Measurements from ENCODE around the gene KCNMA1. TPM values are rescaled to one million over a fixed set of nuclear protein-coding genes. Genes with fewer than 3 reads are reported as not detected.

The KCNMA1 gene
- total and polyA plus RNA-seq, 3 donors from 2014 or later, result 13.6 to 36.1 (median 24.7) TPM

DNA sequence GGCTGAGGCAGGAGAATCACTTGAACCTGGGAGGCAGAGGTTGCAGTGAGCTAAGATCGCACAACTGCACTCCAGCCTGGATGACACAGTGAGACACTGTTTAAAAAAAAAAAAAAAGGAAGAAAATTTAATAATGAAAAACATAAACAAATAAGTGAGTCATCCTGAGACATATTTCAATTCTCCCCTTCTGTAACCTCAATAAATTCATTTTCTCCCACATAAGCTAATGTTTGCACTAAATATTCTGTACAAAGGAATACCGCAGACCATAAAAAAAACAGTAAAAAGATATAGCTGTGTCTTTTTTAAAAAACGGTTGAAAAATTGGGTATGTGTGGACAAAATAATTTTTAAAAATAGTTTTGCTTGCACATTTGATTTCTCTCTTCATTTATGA is 654.0 kb downstream of the KCNMA1 start:
- WGBS, 2 donors, result 89 to 90% methylated on average over 3 of the region's 3 CpGs

DNA sequence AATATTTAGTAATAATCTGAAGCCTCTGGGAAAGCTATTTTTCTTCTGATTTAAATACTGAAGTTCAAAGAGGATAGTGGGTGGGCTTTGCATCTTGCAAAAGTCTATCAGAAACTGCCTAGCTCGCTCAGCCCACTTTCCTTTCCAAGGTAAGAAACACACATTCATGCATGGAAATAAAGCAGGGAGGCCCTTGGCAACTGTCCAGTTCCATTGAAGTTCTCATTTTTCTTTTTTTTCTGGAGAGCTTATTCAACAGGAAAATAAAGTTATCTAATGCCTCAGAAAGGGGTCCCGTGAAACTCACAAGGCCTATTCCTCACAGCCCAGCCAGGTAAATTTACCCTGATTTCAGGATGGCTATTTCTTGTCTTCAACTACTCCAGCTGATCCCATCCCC is 654.9 kb downstream of the KCNMA1 start:
- TF ChIP-seq POLR2A (IDR thresholded peaks at IDR 0.05), result no peak
- TF ChIP-seq, protein P1, sequence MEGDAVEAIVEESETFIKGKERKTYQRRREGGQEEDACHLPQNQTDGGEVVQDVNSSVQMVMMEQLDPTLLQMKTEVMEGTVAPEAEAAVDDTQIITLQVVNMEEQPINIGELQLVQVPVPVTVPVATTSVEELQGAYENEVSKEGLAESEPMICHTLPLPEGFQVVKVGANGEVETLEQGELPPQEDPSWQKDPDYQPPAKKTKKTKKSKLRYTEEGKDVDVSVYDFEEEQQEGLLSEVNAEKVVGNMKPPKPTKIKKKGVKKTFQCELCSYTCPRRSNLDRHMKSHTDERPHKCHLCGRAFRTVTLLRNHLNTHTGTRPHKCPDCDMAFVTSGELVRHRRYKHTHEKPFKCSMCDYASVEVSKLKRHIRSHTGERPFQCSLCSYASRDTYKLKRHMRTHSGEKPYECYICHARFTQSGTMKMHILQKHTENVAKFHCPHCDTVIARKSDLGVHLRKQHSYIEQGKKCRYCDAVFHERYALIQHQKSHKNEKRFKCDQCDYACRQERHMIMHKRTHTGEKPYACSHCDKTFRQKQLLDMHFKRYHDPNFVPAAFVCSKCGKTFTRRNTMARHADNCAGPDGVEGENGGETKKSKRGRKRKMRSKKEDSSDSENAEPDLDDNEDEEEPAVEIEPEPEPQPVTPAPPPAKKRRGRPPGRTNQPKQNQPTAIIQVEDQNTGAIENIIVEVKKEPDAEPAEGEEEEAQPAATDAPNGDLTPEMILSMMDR (IDR thresholded peaks at IDR 0.05), result no peak
- 80 to 85% methylated on average over 2 of the region's 2 CpGs for WGBS, 2 donors
- Histone ChIP-seq H3K27me3 (no peaks in the 10 kb centered on the region), H3K4me3 (no peak overlapping the region), H3K4me1 (no peaks in the 10 kb centered on the region), H3K9me3 (no peaks in the 10 kb centered on the region), H3K36me3 (ENCODE audit: low read depth, missing control alignments) (no peaks in the 10 kb centered on the region), H3K27ac (no peak overlapping the region)
- intact Hi-C loops (cut with DNase I; ENCODE audit: low total_unique reads), result no loop called here
- no peak for DNase-seq

More for the DNA sequence above, 654.0 kb downstream of the KCNMA1 start:
- no peaks in the 10 kb centered on the region for H3K27me3 ChIP-seq
- no peaks in the 10 kb centered on the region for H3K9me3 ChIP-seq
- H3K36me3 ChIP-seq (ENCODE audit: low read depth, missing control alignments), result no peaks in the 10 kb centered on the region
- H3K27ac ChIP-seq, result no peak overlapping the region
- intact Hi-C loops (cut with DNase I; ENCODE audit: low total_unique reads), result no loop called here
- DNase-seq, result no peak
- no peak for TF ChIP-seq POLR2A (IDR thresholded peaks at IDR 0.05)
- TF ChIP-seq, protein P1 (IDR thresholded peaks at IDR 0.05), result no peak
- H3K4me1 ChIP-seq, result no peaks in the 10 kb centered on the region
- no peak overlapping the region for H3K4me3 ChIP-seq

- intact Hi-C loops (cut with DNase I; ENCODE audit: low total_unique reads), result no loop called here
- no peak for TF ChIP-seq POLR2A (IDR thresholded peaks at IDR 0.05)
- TF ChIP-seq, protein P1 (IDR thresholded peaks at IDR 0.05), result no peak
- Histone ChIP-seq H3K27ac (no peak overlapping the region), H3K4me3 (no peak overlapping the region), H3K27me3 (no peaks in the 10 kb centered on the region), H3K4me1 (no peaks in the 10 kb centered on the region), H3K9me3 (no peaks in the 10 kb centered on the region), H3K36me3 (ENCODE audit: low read depth, missing control alignments) (no peaks in the 10 kb centered on the region)
- WGBS, 2 donors, result 90 to 91% methylated on average over 7 of the region's 7 CpGs
- no peak for DNase-seq
Observed at GRCh38 chr10:76981251-76981650, 656.4 kb downstream of the KCNMA1 start.

DNA sequence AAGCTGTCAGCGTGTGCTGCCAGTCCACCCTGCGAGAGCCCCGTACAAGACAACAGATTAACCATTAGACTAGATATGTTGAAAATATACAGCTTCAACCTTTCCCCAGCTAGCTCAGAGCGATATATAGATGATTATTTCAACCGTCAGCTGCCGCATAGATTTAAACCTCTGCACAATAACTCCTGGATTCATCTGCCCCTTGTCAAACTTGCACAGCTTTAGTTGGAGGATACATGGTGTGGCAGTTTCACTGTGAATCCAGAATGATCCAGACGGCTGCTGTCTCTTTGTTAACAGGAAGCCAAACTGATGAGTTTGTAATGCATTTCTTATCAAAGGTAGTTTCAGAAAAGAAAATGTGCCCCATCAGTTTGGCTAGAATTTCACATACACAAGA is 659.7 kb downstream of the KCNMA1 start:
- Histone ChIP-seq H3K9me3 (no peaks in the 10 kb centered on the region), H3K27me3 (no peaks in the 10 kb centered on the region), H3K27ac (no peak overlapping the region), H3K36me3 (ENCODE audit: low read depth, missing control alignments) (no peaks in the 10 kb centered on the region), H3K4me1 (no peaks in the 10 kb centered on the region), H3K4me3 (no peak overlapping the region)
- no peak for DNase-seq
- TF ChIP-seq POLR2A (IDR thresholded peaks at IDR 0.05), result no peak
- TF ChIP-seq, protein P1 (IDR thresholded peaks at IDR 0.05), result no peak
- WGBS, 2 donors, result 87 to 96% methylated on average over 7 of the region's 7 CpGs
- intact Hi-C loops (cut with DNase I; ENCODE audit: low total_unique reads), result no loop called here

GRCh38 chr10:76977046-76977445 is 660.6 kb downstream of the KCNMA1 start:
- DNase-seq, result no peak
- Histone ChIP-seq H3K36me3 (ENCODE audit: low read depth, missing control alignments) (no peaks in the 10 kb centered on the region), H3K4me1 (no peaks in the 10 kb centered on the region), H3K4me3 (no peak overlapping the region), H3K27me3 (no peaks in the 10 kb centered on the region), H3K27ac (no peak overlapping the region), H3K9me3 (no peaks in the 10 kb centered on the region)
- TF ChIP-seq, protein P1 (IDR thresholded peaks at IDR 0.05), result no peak
- no peak for TF ChIP-seq POLR2A (IDR thresholded peaks at IDR 0.05)
- WGBS, 2 donors, result 88 to 91% methylated on average over 3 of the region's 3 CpGs
- intact Hi-C loops (cut with DNase I; ENCODE audit: low total_unique reads), result no loop called here
